Naive thymus-derived CD4-positive, alpha-beta T cell (primary cell): Measurements from ENCODE around the gene RNF32. TPM values are rescaled to one million over a fixed set of nuclear protein-coding genes. Genes with fewer than 3 reads are reported as not detected.

Source experiments
- ATAC-seq: fragments of 150-1000 bp; cut with Tn5 transposase; 2 replicates; pipeline ENCODE4 v1.10.0; 2021; ENCODE audit warnings: mild to moderate bottlenecking, moderate library complexity
- CTCF ChIA-PET: fragments of 350-600 bp; sonication (Branson Sonifier 250); formaldehyde crosslinking; loops from one replicate; lab custom pipeline; 2021; ENCODE audit warnings: antibody characterized with exemption; lab: Charles Lee
- POLR2A ChIA-PET: fragments of 350-600 bp; sonication (Branson Sonifier 250); formaldehyde crosslinking; loops from one replicate; lab custom pipeline; 2021; ENCODE audit warnings: antibody characterized with exemption, inconsistent platforms; lab: Charles Lee
- DNase-seq, 9 donors: peaks; one replicate each; pipeline versions ENCODE4 v3.0.0 to v3.0.0-alpha.2; 2020 to 2022; ENCODE audit warnings: mixed read lengths in 1 of 9
- H3K27ac ChIP-seq: one replicate; pipeline ENCODE4 v1.7.0; 2013; ENCODE audit warnings: mild to moderate bottlenecking, low read depth, low read length, moderate library complexity
- H3K27me3 ChIP-seq, 2 donors: one replicate each; pipeline ENCODE4 v1.7.0; 2013; ENCODE audit warnings: low read length in 2 of 2, mild to moderate bottlenecking in 2 of 2, moderate library complexity in 2 of 2; ENCODE audit not compliant: control insufficient read depth in 2 of 2, insufficient read depth in 2 of 2
- H3K36me3 ChIP-seq, 3 experiments: 1 replicate in 2 of 3; 2 replicates in 1 of 3; pipeline ENCODE4 v1.7.0; 2013; ENCODE audit warnings: low read length in 3 of 3, mild to moderate bottlenecking in 3 of 3, moderate library complexity in 1 of 3; ENCODE audit not compliant: insufficient read depth in 3 of 3, control insufficient read depth in 2 of 3
- H3K4me1 ChIP-seq, 2 donors: one replicate each; pipeline ENCODE4 v1.7.0; 2013; ENCODE audit warnings: low read length in 2 of 2, mild to moderate bottlenecking in 2 of 2, moderate library complexity in 1 of 2; ENCODE audit not compliant: control insufficient read depth in 2 of 2, insufficient read depth in 2 of 2
- H3K4me3 ChIP-seq: 2 replicates; pipeline ENCODE4 v1.7.0; 2013; ENCODE audit warnings: mild to moderate bottlenecking, low read length
- H3K9me3 ChIP-seq, 3 experiments: 1 replicate in 2 of 3; 2 replicates in 1 of 3; pipeline ENCODE4 v1.7.0; 2013; ENCODE audit warnings: low read length in 3 of 3; ENCODE audit not compliant: control insufficient read depth in 2 of 3
- H3K27ac Mint-ChIP-seq, 9 donors: one replicate each; pipeline ENCODE4 v1.8.0; 2020 to 2022; ENCODE audit warnings: mixed read lengths in 9 of 9, mild to moderate bottlenecking in 8 of 9, moderate library complexity in 5 of 9, inconsistent platforms in 2 of 9
- H3K27me3 Mint-ChIP-seq, 5 donors: one replicate each; pipeline ENCODE4 v1.8.0; 2021 to 2022; ENCODE audit warnings: mixed read lengths in 5 of 5, mild to moderate bottlenecking in 1 of 5
- H3K36me3 Mint-ChIP-seq, 5 donors: one replicate each; pipeline ENCODE4 v1.8.0; 2020 to 2022; ENCODE audit warnings: mixed read lengths in 5 of 5, mild to moderate bottlenecking in 3 of 5, inconsistent platforms in 1 of 5
- H3K4me1 Mint-ChIP-seq, 7 donors: one replicate each; pipeline ENCODE4 v1.8.0; 2020 to 2022; ENCODE audit warnings: mixed read lengths in 7 of 7, mild to moderate bottlenecking in 3 of 7, inconsistent platforms in 1 of 7
- H3K4me3 Mint-ChIP-seq, 10 donors: one replicate each; pipeline ENCODE4 v1.8.0; 2020 to 2022; ENCODE audit warnings: mild to moderate bottlenecking in 10 of 10, mixed read lengths in 10 of 10, moderate library complexity in 6 of 10, inconsistent platforms in 2 of 10
- H3K9me3 Mint-ChIP-seq, 11 donors: one replicate each; pipeline ENCODE4 v1.8.0; 2020 to 2022; ENCODE audit warnings: mixed read lengths in 11 of 11, mild to moderate bottlenecking in 4 of 11, inconsistent platforms in 1 of 11, moderate library complexity in 1 of 11
- intact Hi-C, 2 donors: fragments of 100-400 bp; cut with micrococcal nuclease; formaldehyde crosslinking; loops; one replicate each; pipeline ENCODE4 v1.15.1; 2023
- polyA plus RNA-seq, 2 donors: library from polyadenylated mRNA; unstranded; fragments of 300-500 nt; fragmentation: Illumina TruSeq; gene quantifications; one replicate each; pipeline ENCODE4 v1.2.3, GENCODE V29; 2021
- total RNA-seq, 6 experiments: library from RNA in 5 of 6; stranded (reverse) in 5 of 6; gene quantifications; 1 replicate in 5 of 6; 2 replicates in 1 of 6; pipeline ENCODE4 v1.2.3 and lab custom pipeline; 2021 to 2026

The RNF32 gene
- total and polyA plus RNA-seq, 7 experiments from 2014 or later = 0.66 to 2.1 (median 0.85) TPM; not detected in 2

- intact Hi-C loops = no loop called here
Measured at GRCh38 chr7:156667110-156667426, 26.5 kb downstream of the RNF32 start.

GRCh38 chr7:156668130-156668741, 27.7 kb downstream of the RNF32 start:
- ChIA-PET POLR2A (no interaction called here), CTCF (no interaction called here)
- Histone ChIP-seq H3K4me3 (no peak overlapping the region), H3K27ac (no peak overlapping the region), H3K9me3 (no peaks in the 10 kb centered on the region), H3K27me3 (no peaks in the 10 kb centered on the region), H3K4me1 (no peaks in the 10 kb centered on the region), H3K36me3 (no peaks in the 10 kb centered on the region)
- Mint-ChIP-seq H3K36me3 (peaks cover 0 to 12% (median 5%) of the 10 kb centered on the region in 5 donors), H3K4me3 (no peak overlapping the region), H3K9me3 (no peaks in the 10 kb centered on the region), H3K27me3 (no peaks in the 10 kb centered on the region), H3K27ac (no peak overlapping the region), H3K4me1 (peaks cover 0 to 3% (median 0%) of the 10 kb centered on the region in 7 donors)
- intact Hi-C loops = no loop called here
- no peak for ATAC-seq
- no peak for DNase-seq

More at GRCh38 chr7:156667110-156667426, 26.5 kb downstream of the RNF32 start:
- Mint-ChIP-seq H3K4me3 (no peak overlapping the region), H3K9me3 (no peaks in the 10 kb centered on the region), H3K36me3 (peaks cover 0 to 10% (median 5%) of the 10 kb centered on the region in 5 donors), H3K27ac (no peak overlapping the region), H3K4me1 (peaks cover 0 to 3% (median 0%) of the 10 kb centered on the region in 7 donors), H3K27me3 (no peaks in the 10 kb centered on the region)
- ATAC-seq (no peak), DNase-seq (no peak)
- Histone ChIP-seq H3K4me3 (no peak overlapping the region), H3K4me1 (no peaks in the 10 kb centered on the region), H3K27me3 (no peaks in the 10 kb centered on the region), H3K27ac (no peak overlapping the region), H3K36me3 (no peaks in the 10 kb centered on the region), H3K9me3 (no peaks in the 10 kb centered on the region)
- ChIA-PET POLR2A (no interaction called here), CTCF (interaction anchor here (0.8 kb wide), 1 partner anchor 20 kb away, joined by 3 read pairs; no protein-coding TSS in a partner anchor)

- Histone ChIP-seq H3K27ac (no peak overlapping the region), H3K27me3 (no peaks in the 10 kb centered on the region), H3K9me3 (no peaks in the 10 kb centered on the region), H3K36me3 (peaks cover 0 to under 1% (median 0%) of the 10 kb centered on the region in 3 experiments), H3K4me3 (no peak overlapping the region), H3K4me1 (no peaks in the 10 kb centered on the region)
- Mint-ChIP-seq H3K27me3 (no peaks in the 10 kb centered on the region), H3K4me3 (no peak overlapping the region), H3K9me3 (no peaks in the 10 kb centered on the region), H3K36me3 (peaks cover 0 to 21% (median 5%) of the 10 kb centered on the region in 5 donors), H3K4me1 (peaks cover 0 to 3% (median 0%) of the 10 kb centered on the region in 7 donors), H3K27ac (no peak overlapping the region)
- CTCF ChIA-PET = no interaction called here
- POLR2A ChIA-PET = no interaction called here
- no peak for DNase-seq
- intact Hi-C loops = no loop called here
- ATAC-seq = no peak
Measured at GRCh38 chr7:156669035-156669828, 28.7 kb downstream of the RNF32 start.

GRCh38 chr7:156673454-156673853, 32.9 kb downstream of the RNF32 start:
- no peaks in the 10 kb centered on the region for H3K9me3 ChIP-seq
- H3K27ac Mint-ChIP-seq = no peak overlapping the region
- no peaks in the 10 kb centered on the region for H3K27me3 Mint-ChIP-seq
- no peak for ATAC-seq
- H3K27me3 ChIP-seq = no peaks in the 10 kb centered on the region
- DNase-seq = no peak
- peaks cover 0 to 7% (median 0%) of the 10 kb centered on the region in 7 donors for H3K4me1 Mint-ChIP-seq
- no peaks in the 10 kb centered on the region for H3K4me1 ChIP-seq
- peaks cover 0 to 40% (median 4%) of the 10 kb centered on the region in 3 experiments for H3K36me3 ChIP-seq
- H3K9me3 Mint-ChIP-seq = no peaks in the 10 kb centered on the region
- ChIA-PET CTCF (no interaction called here), POLR2A (no interaction called here)
- intact Hi-C loops = no loop called here
- no peak overlapping the region for H3K4me3 Mint-ChIP-seq
- no peak overlapping the region for H3K27ac ChIP-seq
- H3K4me3 ChIP-seq = no peak overlapping the region
- H3K36me3 Mint-ChIP-seq = peaks cover 4 to 47% (median 21%) of the 10 kb centered on the region in 5 donors

- no peaks in the 10 kb centered on the region for H3K9me3 Mint-ChIP-seq
Measured at GRCh38 chr7:156673902-156674301, 33.3 kb downstream of the RNF32 start.

GRCh38 chr7:156675721-156676120, 35.1 kb downstream of the RNF32 start:
- no peaks in the 10 kb centered on the region for H3K9me3 ChIP-seq
- CTCF ChIA-PET = interaction anchor here (0.6 kb wide), 1 partner anchor 907 kb away, joined by 3 read pairs; no protein-coding TSS in a partner anchor
- intact Hi-C loops = no loop called here
- Mint-ChIP-seq H3K27ac (peak overlapping the region in 1 of 9 donors; percentile 34), H3K27me3 (no peaks in the 10 kb centered on the region), H3K4me3 (peak overlapping the region in 1 of 10 donors; percentile 45), H3K36me3 (peaks cover 0 to 62% (median 30%) of the 10 kb centered on the region in 5 donors), H3K4me1 (peaks cover 0 to 16% (median 0%) of the 10 kb centered on the region in 7 donors), H3K9me3 (no peaks in the 10 kb centered on the region)
- no peaks in the 10 kb centered on the region for H3K4me1 ChIP-seq
- POLR2A ChIA-PET = no interaction called here
- peaks cover 0 to 56% (median 11%) of the 10 kb centered on the region in 3 experiments for H3K36me3 ChIP-seq
- no peak overlapping the region for H3K4me3 ChIP-seq
- no peak for ATAC-seq
- no peak for DNase-seq
- H3K27me3 ChIP-seq = no peaks in the 10 kb centered on the region
- H3K27ac ChIP-seq = no peak overlapping the region

More at GRCh38 chr7:156673902-156674301, 33.3 kb downstream of the RNF32 start:
- H3K9me3 ChIP-seq = no peaks in the 10 kb centered on the region
- ATAC-seq = no peak
- Mint-ChIP-seq H3K4me1 (peaks cover 0 to 7% (median 0%) of the 10 kb centered on the region in 7 donors), H3K4me3 (no peak overlapping the region), H3K36me3 (peaks cover 4 to 51% (median 26%) of the 10 kb centered on the region in 5 donors), H3K27ac (no peak overlapping the region), H3K27me3 (no peaks in the 10 kb centered on the region)
- no peak overlapping the region for H3K4me3 ChIP-seq
- H3K27ac ChIP-seq = no peak overlapping the region
- H3K4me1 ChIP-seq = no peaks in the 10 kb centered on the region
- peaks cover 0 to 44% (median 4%) of the 10 kb centered on the region in 3 experiments for H3K36me3 ChIP-seq
- CTCF ChIA-PET = no interaction called here
- no peaks in the 10 kb centered on the region for H3K27me3 ChIP-seq
- intact Hi-C loops = no loop called here
- no peak for DNase-seq
- POLR2A ChIA-PET = no interaction called here
